GM18505 (cell line): ENCODE results near the gene MACC1.

Experiments
- ATAC-seq: cut with Tn5 transposase; IDR thresholded peaks from one replicate; pipeline ENCODE4 v1.9.1; 2021; ENCODE audit not compliant: unreplicated experiment
- POLR2A ChIP-seq: IDR thresholded peaks from 4 replicates; pipeline ENCODE4 v1.6.1; 2011; ENCODE audit warnings: borderline replicate concordance; ENCODE audit not compliant: insufficient read depth, insufficient read length; ENCODE audit errors: extremely low read depth

The MACC1 gene

GRCh38 chr7:20238194-20238753 is 21.1 kb upstream of the MACC1 start:
- TF ChIP-seq POLR2A = no peak
- no peak for ATAC-seq

GRCh38 chr7:20237464-20238193 is 20.4 kb upstream of the MACC1 start:
- no peak for ATAC-seq

GRCh38 chr7:20236790-20237189 is 19.6 kb upstream of the MACC1 start:
- no peak for ATAC-seq
- TF ChIP-seq POLR2A = no peak

More at GRCh38 chr7:20237464-20238193, 20.4 kb upstream of the MACC1 start:
- TF ChIP-seq POLR2A = no peak

- no peak for ATAC-seq
- no peak for TF ChIP-seq POLR2A
Measured at GRCh38 chr7:20236043-20236442, 18.9 kb upstream of the MACC1 start.

- TF ChIP-seq POLR2A = no peak
Measured at GRCh38 chr7:20235288-20235687, 18.1 kb upstream of the MACC1 start.

GRCh38 chr7:20233362-20233761 is 16.2 kb upstream of the MACC1 start:
- no peak for ATAC-seq
- TF ChIP-seq POLR2A = no peak

More at GRCh38 chr7:20235288-20235687, 18.1 kb upstream of the MACC1 start:
- ATAC-seq = no peak

- ATAC-seq = no peak
Measured at GRCh38 chr7:20232848-20233247, 15.7 kb upstream of the MACC1 start.

GRCh38 chr7:20229646-20230500 is 12.7 kb upstream of the MACC1 start:
- no peak for TF ChIP-seq POLR2A
- ATAC-seq = no peak

More at GRCh38 chr7:20232848-20233247, 15.7 kb upstream of the MACC1 start:
- no peak for TF ChIP-seq POLR2A

- no peak for ATAC-seq
- no peak for TF ChIP-seq POLR2A
Measured at GRCh38 chr7:20229081-20229480, 11.9 kb upstream of the MACC1 start.

- ATAC-seq = no peak
- no peak for TF ChIP-seq POLR2A
Measured at GRCh38 chr7:20228654-20229053, 11.5 kb upstream of the MACC1 start.

GRCh38 chr7:20227291-20227795 is 10.2 kb upstream of the MACC1 start:
- no peak for ATAC-seq
- no peak for TF ChIP-seq POLR2A

- no peak for TF ChIP-seq POLR2A
- ATAC-seq = no peak
Measured at GRCh38 chr7:20226860-20227259, 9.7 kb upstream of the MACC1 start.

- ATAC-seq = no peak
- no peak for TF ChIP-seq POLR2A
Measured at GRCh38 chr7:20225384-20225783, 8.2 kb upstream of the MACC1 start.
